Mesothelial cell of epicardium (in vitro differentiated cells): ENCODE data around the gene TTLL6. TPM values are rescaled to one million over a fixed set of nuclear protein-coding genes. Genes with fewer than 3 reads are reported as not detected.
A peak's percentile ranks its signal among the peaks of the same experiment; 100 is the strongest.

Experiments used
- DNase-seq, 2 experiments: peaks; one replicate each; pipeline ENCODE4 v3.0.0; 2021; ENCODE audit warnings: low spot score in 2 of 2; ENCODE audit not compliant: unreplicated experiment in 2 of 2
- H3K27ac Mint-ChIP-seq: 2 replicates; pipeline ENCODE4 v1.8.0; 2021; ENCODE audit warnings: mixed read lengths
- H3K27me3 Mint-ChIP-seq: 2 replicates; pipeline ENCODE4 v1.8.0; 2021; ENCODE audit warnings: low read depth, mixed read lengths
- H3K36me3 Mint-ChIP-seq: 2 replicates; pipeline ENCODE4 v1.8.0; 2021; ENCODE audit warnings: mixed read lengths
- H3K4me1 Mint-ChIP-seq: 2 replicates; pipeline ENCODE4 v1.8.0; 2021; ENCODE audit warnings: mixed read lengths
- H3K4me3 Mint-ChIP-seq: 2 replicates; pipeline ENCODE4 v1.8.0; 2021; ENCODE audit warnings: mild to moderate bottlenecking, moderate library complexity, mixed read lengths
- H3K9me3 Mint-ChIP-seq: 2 replicates; pipeline ENCODE4 v1.8.0; 2021; ENCODE audit warnings: mixed read lengths
- total RNA-seq: library from RNA; stranded (reverse); gene quantifications from 3 replicates; pipeline ENCODE4 v1.2.1, GENCODE V29; 2021
- TF ChIP-seq, protein P1 (sequence below): fragments of 200-600 bp; sonication (generic); IDR thresholded peaks from one replicate; pipeline ENCODE4 v1.5.0; 2021; ENCODE audit warnings: antibody characterized with exemption; ENCODE audit not compliant: unreplicated experiment

Gene TTLL6
- total RNA-seq, 1 donor from 2014 or later: not detected

DNA sequence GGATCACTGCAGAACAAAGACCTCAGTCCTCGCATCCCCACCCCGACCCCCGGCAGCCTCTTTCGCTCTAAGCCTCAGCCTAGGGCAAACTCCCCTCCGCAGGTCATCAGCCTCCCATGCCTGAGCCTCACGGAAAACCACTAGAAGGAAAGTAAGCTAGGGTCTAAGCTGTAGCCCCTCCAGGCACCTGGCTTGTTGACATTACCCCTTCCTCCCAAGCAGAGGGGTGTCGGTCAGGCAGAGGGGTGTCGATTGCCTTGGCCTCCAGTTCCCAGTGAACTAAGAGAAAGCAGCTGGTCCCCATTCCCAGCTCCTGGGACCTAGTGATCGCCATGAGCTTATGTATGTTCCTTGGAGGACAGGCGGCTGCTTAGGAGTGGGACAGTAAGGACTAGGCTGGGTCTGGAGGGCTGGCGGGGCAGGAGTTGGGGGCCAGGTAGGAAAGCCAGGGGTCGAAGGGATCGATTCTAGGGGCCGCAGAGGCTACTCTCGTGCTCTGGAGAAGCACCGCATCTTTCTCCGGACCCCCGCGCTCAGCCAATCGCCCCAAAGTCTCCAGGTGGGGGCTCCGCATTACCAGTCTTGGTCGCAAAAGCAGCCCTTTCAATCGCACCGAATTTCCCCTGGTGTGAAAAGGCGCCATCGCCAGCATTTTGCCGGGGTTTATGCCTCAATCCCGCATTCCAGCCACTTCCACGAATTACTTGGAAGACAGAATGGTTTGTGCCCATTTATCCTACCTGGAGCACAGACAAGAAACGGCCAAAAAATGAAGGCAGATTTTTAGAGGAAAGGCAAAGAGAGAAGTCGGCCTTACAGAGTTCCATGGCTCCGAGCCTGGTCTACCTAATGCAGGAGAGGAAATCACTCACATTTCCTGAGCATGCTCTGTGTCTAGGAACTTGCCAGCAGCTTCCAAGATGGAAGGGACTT, 67.1 kb downstream of the TTLL6 start:
- H3K4me1 Mint-ChIP-seq: peaks cover 54% of the 10 kb centered on the region
- H3K27ac Mint-ChIP-seq: peak overlapping the region; percentile 40
- H3K36me3 Mint-ChIP-seq: no peaks in the 10 kb centered on the region
- peaks cover 96% of the 10 kb centered on the region for H3K27me3 Mint-ChIP-seq
- DNase-seq: no peak
- TF ChIP-seq, protein P1, sequence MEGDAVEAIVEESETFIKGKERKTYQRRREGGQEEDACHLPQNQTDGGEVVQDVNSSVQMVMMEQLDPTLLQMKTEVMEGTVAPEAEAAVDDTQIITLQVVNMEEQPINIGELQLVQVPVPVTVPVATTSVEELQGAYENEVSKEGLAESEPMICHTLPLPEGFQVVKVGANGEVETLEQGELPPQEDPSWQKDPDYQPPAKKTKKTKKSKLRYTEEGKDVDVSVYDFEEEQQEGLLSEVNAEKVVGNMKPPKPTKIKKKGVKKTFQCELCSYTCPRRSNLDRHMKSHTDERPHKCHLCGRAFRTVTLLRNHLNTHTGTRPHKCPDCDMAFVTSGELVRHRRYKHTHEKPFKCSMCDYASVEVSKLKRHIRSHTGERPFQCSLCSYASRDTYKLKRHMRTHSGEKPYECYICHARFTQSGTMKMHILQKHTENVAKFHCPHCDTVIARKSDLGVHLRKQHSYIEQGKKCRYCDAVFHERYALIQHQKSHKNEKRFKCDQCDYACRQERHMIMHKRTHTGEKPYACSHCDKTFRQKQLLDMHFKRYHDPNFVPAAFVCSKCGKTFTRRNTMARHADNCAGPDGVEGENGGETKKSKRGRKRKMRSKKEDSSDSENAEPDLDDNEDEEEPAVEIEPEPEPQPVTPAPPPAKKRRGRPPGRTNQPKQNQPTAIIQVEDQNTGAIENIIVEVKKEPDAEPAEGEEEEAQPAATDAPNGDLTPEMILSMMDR: no peak
- no peak overlapping the region for H3K4me3 Mint-ChIP-seq
- H3K9me3 Mint-ChIP-seq: no peaks in the 10 kb centered on the region

DNA sequence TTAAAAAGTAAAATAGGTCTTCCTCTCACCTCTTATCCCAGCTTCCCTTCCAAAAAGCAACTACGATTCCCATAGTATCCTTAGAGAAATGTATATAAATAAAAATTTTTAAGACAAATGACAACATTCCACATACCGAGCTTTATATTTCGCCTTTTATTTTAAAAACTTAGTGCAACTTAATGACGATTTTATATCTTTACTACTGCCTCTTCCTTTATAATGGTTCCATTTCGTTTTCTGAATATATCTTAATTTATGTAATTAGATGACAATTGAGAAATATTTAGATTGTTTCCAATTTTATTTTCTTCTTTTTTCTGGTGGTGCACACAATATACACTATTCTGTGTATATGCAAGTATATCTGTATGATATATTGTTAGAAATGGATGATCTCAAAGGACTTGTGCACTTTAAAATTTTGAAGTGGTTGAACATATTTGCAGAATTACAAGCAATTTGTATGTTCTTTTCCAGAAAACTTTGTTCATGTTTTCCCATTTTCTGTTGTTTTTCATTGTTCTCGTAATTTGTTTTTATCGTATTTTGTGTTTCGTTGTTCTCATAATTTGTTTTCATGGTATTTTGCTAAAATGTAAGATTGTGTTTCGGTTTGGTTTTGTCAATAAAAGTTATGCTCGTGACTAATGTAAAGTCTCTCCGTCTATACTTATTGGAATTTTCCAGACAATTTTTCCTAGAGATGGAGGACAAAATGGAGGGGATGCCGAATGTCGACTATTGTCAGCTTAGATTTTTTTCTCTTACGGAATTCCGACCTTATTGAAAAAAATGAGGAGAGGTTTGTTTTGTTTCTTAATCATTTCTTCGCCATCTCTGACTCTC, 68.1 kb downstream of the TTLL6 start:
- peak overlapping the region; percentile 40 for H3K27ac Mint-ChIP-seq
- no peak for DNase-seq
- no peaks in the 10 kb centered on the region for H3K36me3 Mint-ChIP-seq
- peaks cover 55% of the 10 kb centered on the region for H3K4me1 Mint-ChIP-seq
- TF ChIP-seq, protein P1: no peak
- peaks cover 96% of the 10 kb centered on the region for H3K27me3 Mint-ChIP-seq
- H3K4me3 Mint-ChIP-seq: no peak overlapping the region
- H3K9me3 Mint-ChIP-seq: no peaks in the 10 kb centered on the region

DNA sequence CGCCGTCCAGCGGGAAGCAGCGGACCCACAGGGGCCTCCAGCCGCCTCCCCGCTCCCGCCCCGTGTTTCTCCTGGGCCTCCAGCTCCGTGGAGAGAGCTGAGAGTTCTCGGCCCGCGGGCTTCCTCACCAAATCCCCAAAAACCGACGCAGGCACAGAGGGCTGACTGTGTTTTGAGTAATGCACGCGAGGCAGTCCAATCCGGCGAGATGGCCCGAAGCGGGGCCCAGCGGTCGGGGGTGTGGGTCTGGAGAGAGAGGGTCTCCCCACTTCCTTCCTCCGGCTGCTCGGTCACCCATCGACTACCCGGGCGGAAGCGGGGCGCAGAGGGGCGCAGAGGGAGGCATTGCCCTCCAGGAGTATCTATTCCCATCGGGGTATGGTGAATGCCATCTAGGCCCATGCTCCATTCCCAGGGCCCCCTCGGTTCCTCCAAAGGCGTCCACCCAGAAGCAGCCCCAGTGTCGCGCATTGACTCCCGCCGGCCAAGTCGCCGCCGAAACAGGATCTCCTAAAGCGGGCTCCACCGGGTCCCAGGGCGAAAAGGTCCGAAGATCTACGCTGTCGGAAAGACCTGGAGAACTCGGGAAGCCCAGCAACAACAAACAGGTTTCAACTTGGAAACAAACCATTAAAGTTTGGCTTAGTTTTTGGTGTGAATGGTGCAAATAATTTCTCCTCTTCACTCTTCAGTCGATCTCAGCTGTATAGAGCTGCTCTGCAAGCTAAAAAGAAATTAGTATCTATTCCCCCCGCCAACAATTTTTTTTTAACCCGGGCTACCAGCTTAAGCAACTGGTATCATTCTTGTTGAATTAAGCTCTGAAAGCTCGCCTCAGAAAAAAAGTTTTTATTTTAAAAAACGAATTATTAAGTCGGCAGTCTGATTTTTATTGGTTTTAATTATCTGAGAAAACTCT, 69.3 kb downstream of the TTLL6 start:
- H3K27me3 Mint-ChIP-seq: peaks cover 96% of the 10 kb centered on the region
- DNase-seq: no peak
- peak overlapping the region; percentile 83 for H3K27ac Mint-ChIP-seq
- H3K9me3 Mint-ChIP-seq: no peaks in the 10 kb centered on the region
- H3K4me3 Mint-ChIP-seq: peak overlapping the region; percentile 44
- H3K36me3 Mint-ChIP-seq: no peaks in the 10 kb centered on the region
- TF ChIP-seq, protein P1: no peak
- H3K4me1 Mint-ChIP-seq: peaks cover 45% of the 10 kb centered on the region

DNA sequence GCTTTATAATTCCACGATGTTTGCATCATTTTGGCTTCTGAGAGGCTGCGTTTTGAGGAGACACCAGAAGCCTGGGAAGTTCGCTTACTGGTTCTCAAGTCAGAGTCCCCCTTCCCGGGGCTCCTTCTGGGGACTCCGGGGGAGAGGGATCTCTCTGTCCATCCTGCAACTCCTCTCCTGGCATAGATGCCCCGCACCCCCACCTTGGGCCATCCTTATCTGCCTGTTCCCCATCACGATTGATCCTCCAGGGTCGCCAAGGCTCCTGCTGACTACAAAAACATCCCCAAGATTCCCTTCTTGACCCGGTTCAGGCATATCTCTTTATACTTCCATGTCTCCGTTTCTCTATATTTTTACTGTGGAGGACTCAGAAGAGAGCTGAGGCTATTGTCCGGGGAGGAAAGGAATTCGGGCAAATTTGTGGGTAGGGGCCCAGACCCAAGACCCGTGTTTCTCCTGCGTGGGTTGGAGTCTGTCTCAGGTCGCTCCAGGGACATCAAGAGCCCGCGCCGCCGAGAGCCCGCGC, 70.0 kb downstream of the TTLL6 start:
- TF ChIP-seq, protein P1: no peak
- DNase-seq: no peak
- no peaks in the 10 kb centered on the region for H3K36me3 Mint-ChIP-seq

More for the DNA sequence above, 70.0 kb downstream of the TTLL6 start:
- H3K27ac Mint-ChIP-seq: peak overlapping the region; percentile 83
- peak overlapping the region; percentile 19 for H3K4me3 Mint-ChIP-seq
- peaks cover 38% of the 10 kb centered on the region for H3K4me1 Mint-ChIP-seq
- peaks cover 96% of the 10 kb centered on the region for H3K27me3 Mint-ChIP-seq
- H3K9me3 Mint-ChIP-seq: no peaks in the 10 kb centered on the region
